AG04450 (cell line): ENCODE results near the gene PRR33. TPM values are rescaled to one million over a fixed set of nuclear protein-coding genes. Genes with fewer than 3 reads are reported as not detected.

ENCODE experiments used
- CTCF ChIA-PET: fragments of 300-600, 350-600 bp; formaldehyde crosslinking; extraction: SDS; loops from one replicate; lab custom pipeline; 2022; ENCODE audit warnings: antibody characterized with exemption, inconsistent platforms; lab: Charles Lee
- POLR2A ChIA-PET: fragments of 350-600 bp; formaldehyde crosslinking; extraction: SDS; loops from one replicate; lab custom pipeline; 2021; ENCODE audit warnings: antibody characterized with exemption, inconsistent platforms; lab: Yijun Ruan, JAX
- DNase-seq: peaks from one replicate; pipeline ENCODE4 v3.0.0-alpha.2; 2011; ENCODE audit warnings: low read depth, low spot score
- H3K27ac ChIP-seq: one replicate; pipeline ENCODE4 v1.5.1; 2012; ENCODE audit warnings: low read depth, low read length, control low read depth
- H3K27me3 ChIP-seq: one replicate; pipeline ENCODE4 v1.6.0; 2012; ENCODE audit warnings: low read length; ENCODE audit not compliant: control insufficient read depth, insufficient read depth
- H3K4me3 ChIP-seq: 2 replicates; pipeline ENCODE4 v1.5.1; 2011; ENCODE audit warnings: mild to moderate bottlenecking, low read depth, low read length, control low read depth
- H3K9me3 ChIP-seq: 2 replicates; pipeline ENCODE4 v1.5.1; 2012; ENCODE audit warnings: low read length; ENCODE audit not compliant: control insufficient read depth, insufficient read depth
- polyA plus RNA-seq: library from polyadenylated mRNA; depleted of rRNA; stranded (reverse); fragments of >200 nt; gene quantifications from 2 replicates; pipeline ENCODE4 v1.2.3, GENCODE V29; 2011; rRNA removed
- small RNA-seq: library from RNA; depleted of rRNA; stranded (forward); fragments of <200 nt; gene quantifications from one replicate; pipeline ENCODE3, GENCODE V24; 2012; ENCODE audit warnings: low read depth; ENCODE audit not compliant: insufficient read length
- TF ChIP-seq, protein P1 (sequence below): IDR thresholded peaks from 2 replicates; pipeline ENCODE4 v1.5.1; 2011; ENCODE audit warnings: low read depth, low read length, control low read depth, inconsistent platforms

Gene PRR33
- polyA plus RNA-seq, 1 experiment = not detected

DNA sequence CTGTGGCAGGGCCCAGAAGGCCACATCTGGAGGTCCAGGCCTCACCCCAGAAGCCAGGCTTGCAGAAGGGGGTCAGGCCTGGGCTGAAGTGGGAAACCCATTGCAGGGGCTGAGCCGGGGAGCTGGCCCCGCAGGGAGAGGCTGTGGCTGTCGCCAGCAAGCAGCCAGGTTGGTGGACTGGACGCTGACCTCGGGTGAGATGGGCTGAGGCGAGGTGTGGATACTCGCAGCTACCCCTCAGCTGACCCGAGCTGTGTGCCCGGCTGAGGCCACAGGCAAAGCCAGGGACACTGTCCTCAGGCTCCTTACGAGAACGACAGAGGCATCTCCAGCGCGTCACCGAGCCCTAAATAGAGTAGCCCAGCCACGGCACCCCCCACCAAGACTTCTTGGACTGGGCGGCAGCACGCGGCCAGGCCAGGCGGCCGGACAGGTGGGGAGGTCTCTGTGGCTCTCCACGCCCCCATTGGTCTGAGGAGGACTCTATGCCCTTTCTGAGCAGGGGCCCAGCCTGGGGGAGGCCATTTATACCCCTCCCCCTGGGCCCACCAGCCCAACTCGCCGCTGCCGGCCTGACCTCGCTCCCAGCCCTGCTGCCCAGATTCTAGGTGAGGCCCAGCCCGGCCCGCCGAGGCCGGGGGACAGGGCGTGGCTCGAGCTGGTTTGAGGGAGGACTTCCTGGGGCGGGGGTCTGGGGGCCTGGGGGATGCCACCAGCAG lies 53.1 kb downstream of the PRR33 start, which contains the start of gene TNNI2:
TSS of gene TNNI2 (plus strand) at position 556 of the 719 bp plus-strand sequence. CDS start 716 bp downstream, outside the sequence.
- H3K27me3 ChIP-seq = peaks cover 9% of the 10 kb centered on the region
- DNase-seq = no peak
- TF ChIP-seq, protein P1, sequence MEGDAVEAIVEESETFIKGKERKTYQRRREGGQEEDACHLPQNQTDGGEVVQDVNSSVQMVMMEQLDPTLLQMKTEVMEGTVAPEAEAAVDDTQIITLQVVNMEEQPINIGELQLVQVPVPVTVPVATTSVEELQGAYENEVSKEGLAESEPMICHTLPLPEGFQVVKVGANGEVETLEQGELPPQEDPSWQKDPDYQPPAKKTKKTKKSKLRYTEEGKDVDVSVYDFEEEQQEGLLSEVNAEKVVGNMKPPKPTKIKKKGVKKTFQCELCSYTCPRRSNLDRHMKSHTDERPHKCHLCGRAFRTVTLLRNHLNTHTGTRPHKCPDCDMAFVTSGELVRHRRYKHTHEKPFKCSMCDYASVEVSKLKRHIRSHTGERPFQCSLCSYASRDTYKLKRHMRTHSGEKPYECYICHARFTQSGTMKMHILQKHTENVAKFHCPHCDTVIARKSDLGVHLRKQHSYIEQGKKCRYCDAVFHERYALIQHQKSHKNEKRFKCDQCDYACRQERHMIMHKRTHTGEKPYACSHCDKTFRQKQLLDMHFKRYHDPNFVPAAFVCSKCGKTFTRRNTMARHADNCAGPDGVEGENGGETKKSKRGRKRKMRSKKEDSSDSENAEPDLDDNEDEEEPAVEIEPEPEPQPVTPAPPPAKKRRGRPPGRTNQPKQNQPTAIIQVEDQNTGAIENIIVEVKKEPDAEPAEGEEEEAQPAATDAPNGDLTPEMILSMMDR = no peak
- H3K27ac ChIP-seq = no peak within 1 kb of the TSS
- H3K4me3 ChIP-seq = no peak within 1 kb of the TSS
- no peaks in the 10 kb centered on the region; the same call in 1 of the 2 replicates for H3K9me3 ChIP-seq
- POLR2A ChIA-PET = no interaction called here
- CTCF ChIA-PET = interaction anchor here (0.8 to 1.8 kb wide), 4 partner anchors 145 to 318 kb away, joined by 4 to 9 read pairs (median 6); no protein-coding TSS in a partner anchor

Small RNA genes lying within 50 kb of the gene (small RNA-seq; reads per million reads assigned to genes)
- gene AC051649.1 (not detected), gene MIR4298 (not detected)

Other genes with a start within 250 kb of the PRR33 start
- not detected in 2 replicates for gene KRTAP5-6, start 194.7 kb downstream of the PRR33 start, polyA plus RNA-seq
- 0.04 TPM in 1 of 2 replicates, not detected in the other for gene IFITM10, start 141.3 kb downstream of the PRR33 start, polyA plus RNA-seq
- 77.8 and 136 TPM in 2 replicates for gene CTSD, start 128.0 kb downstream of the PRR33 start, polyA plus RNA-seq
- not detected in 2 replicates for gene SYT8, start 56.9 kb downstream of the PRR33 start, polyA plus RNA-seq
- not detected in 2 replicates for gene TNNI2, start 52.9 kb downstream of the PRR33 start, polyA plus RNA-seq
- 0.10 TPM in 1 of 2 replicates, not detected in the other for gene LSP1, start 38.8 kb downstream of the PRR33 start, polyA plus RNA-seq
- gene TNNT3, start 27.8 kb upstream of the PRR33 start, polyA plus RNA-seq = not detected in 2 replicates
- gene MRPL23, start 55.4 kb upstream of the PRR33 start, polyA plus RNA-seq = 63.3 and 78.3 TPM in 2 replicates
- 0.10 and 0.21 TPM in 2 replicates for gene H19, start 105.9 kb upstream of the PRR33 start, polyA plus RNA-seq
- 16.6 and 30.8 TPM in 2 replicates for gene IGF2, start 247.5 kb upstream of the PRR33 start, polyA plus RNA-seq